Thoracic aorta (tissue), 2 donors: Measurements from ENCODE around the gene SMTN. TPM values are rescaled to one million over a fixed set of nuclear protein-coding genes. Genes with fewer than 3 reads are reported as not detected.

Experiments used
- ATAC-seq: fragments of 150-250 bp; one replicate; pipeline ENCODE4 v1.8.0; 2017; ENCODE audit warnings: low read depth; ENCODE audit not compliant: insufficient number of reproducible peaks, low FRiP score
- DNase-seq: peaks from one replicate; pipeline ENCODE4 v3.0.0-alpha.2; 2020; ENCODE audit warnings: low spot score
- H3K27ac ChIP-seq, 2 donors: fragments of 200-600 bp; sonication (generic); 1 replicate in 1 of 2; 2 replicates in 1 of 2; pipeline ENCODE4 v1.5.1; 2016; ENCODE audit warnings: mild to moderate bottlenecking in 2 of 2, moderate library complexity in 2 of 2
- H3K27me3 ChIP-seq: fragments of 200-600 bp; sonication (generic); replicated peaks from 2 replicates; pipeline ENCODE4 v1.6.0; 2016; ENCODE audit warnings: mild to moderate bottlenecking; ENCODE audit not compliant: insufficient read depth
- H3K36me3 ChIP-seq: fragments of 200-600 bp; sonication (generic); one replicate; pipeline ENCODE4 v1.5.1; 2016
- H3K4me1 ChIP-seq, 2 donors: fragments of 200-600 bp; sonication (generic); 1 replicate in 1 of 2; 2 replicates in 1 of 2; pipeline versions ENCODE4 v1.5.1 to v1.6.0; 2016; ENCODE audit warnings: low read depth in 2 of 2, mild to moderate bottlenecking in 1 of 2; ENCODE audit not compliant: control insufficient read depth in 1 of 2
- H3K4me3 ChIP-seq: fragments of 200-600 bp; sonication (generic); 2 replicates; pipeline ENCODE4 v1.5.1; 2016; ENCODE audit warnings: mild to moderate bottlenecking
- H3K9me3 ChIP-seq: fragments of 200-600 bp; sonication (generic); 2 replicates; pipeline ENCODE4 v1.5.1; 2016
- total RNA-seq, 2 donors: library from RNA; depleted of rRNA; stranded (reverse); fragments of >200 nt; gene quantifications; one replicate each; pipeline versions ENCODE4 v1.1.0 to v1.2.3, GENCODE V29; 2016
- TF ChIP-seq, protein P1 (sequence below): fragments of 200-600 bp; sonication (generic); IDR thresholded peaks from one replicate; pipeline ENCODE4 v1.5.1; 2019; ENCODE audit warnings: antibody characterized with exemption

The SMTN gene
- total RNA-seq, 2 donors from 2014 or later: 632 to 946 TPM

GRCh38 chr22:31148953-31149627, 68.0 kb downstream of the SMTN start:
- H3K27ac ChIP-seq: peak overlapping the region; percentile 65 to 74
- no peaks in the 10 kb centered on the region for H3K9me3 ChIP-seq
- no peak for DNase-seq
- peak; percentile 83 for ATAC-seq
- peaks cover 4 to 20% of the 10 kb centered on the region in 2 donors for H3K4me1 ChIP-seq
- TF ChIP-seq, protein P1, sequence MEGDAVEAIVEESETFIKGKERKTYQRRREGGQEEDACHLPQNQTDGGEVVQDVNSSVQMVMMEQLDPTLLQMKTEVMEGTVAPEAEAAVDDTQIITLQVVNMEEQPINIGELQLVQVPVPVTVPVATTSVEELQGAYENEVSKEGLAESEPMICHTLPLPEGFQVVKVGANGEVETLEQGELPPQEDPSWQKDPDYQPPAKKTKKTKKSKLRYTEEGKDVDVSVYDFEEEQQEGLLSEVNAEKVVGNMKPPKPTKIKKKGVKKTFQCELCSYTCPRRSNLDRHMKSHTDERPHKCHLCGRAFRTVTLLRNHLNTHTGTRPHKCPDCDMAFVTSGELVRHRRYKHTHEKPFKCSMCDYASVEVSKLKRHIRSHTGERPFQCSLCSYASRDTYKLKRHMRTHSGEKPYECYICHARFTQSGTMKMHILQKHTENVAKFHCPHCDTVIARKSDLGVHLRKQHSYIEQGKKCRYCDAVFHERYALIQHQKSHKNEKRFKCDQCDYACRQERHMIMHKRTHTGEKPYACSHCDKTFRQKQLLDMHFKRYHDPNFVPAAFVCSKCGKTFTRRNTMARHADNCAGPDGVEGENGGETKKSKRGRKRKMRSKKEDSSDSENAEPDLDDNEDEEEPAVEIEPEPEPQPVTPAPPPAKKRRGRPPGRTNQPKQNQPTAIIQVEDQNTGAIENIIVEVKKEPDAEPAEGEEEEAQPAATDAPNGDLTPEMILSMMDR: peak; percentile 88
- H3K27me3 ChIP-seq: no peaks in the 10 kb centered on the region
- no peak overlapping the region for H3K4me3 ChIP-seq
- H3K36me3 ChIP-seq: no peaks in the 10 kb centered on the region

DNA sequence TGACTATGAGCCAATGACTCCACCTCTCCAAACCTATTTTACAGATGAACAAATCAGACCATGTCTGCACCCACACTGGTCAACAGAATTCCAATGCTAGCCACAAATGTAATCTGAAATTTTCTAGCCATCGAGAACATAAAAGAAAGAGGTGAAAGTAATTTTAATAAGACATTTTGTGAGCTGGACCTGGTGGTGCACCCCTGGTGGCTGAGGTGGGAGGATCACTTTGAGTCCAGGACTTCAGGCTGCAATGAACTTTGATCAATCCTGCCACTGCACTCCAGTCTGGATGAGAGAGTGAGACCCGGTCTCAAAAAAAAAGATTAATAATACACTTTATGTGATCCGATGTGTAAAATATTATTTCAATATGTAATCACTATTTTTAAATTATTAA, 69.5 kb downstream of the SMTN start:
- Histone ChIP-seq H3K27ac (no peak overlapping the region), H3K4me1 (peaks cover 14 to 33% of the 10 kb centered on the region in 2 donors), H3K36me3 (no peaks in the 10 kb centered on the region), H3K27me3 (no peaks in the 10 kb centered on the region), H3K9me3 (no peaks in the 10 kb centered on the region), H3K4me3 (no peak overlapping the region)
- TF ChIP-seq, protein P1: no peak
- ATAC-seq (no peak), DNase-seq (no peak)

DNA sequence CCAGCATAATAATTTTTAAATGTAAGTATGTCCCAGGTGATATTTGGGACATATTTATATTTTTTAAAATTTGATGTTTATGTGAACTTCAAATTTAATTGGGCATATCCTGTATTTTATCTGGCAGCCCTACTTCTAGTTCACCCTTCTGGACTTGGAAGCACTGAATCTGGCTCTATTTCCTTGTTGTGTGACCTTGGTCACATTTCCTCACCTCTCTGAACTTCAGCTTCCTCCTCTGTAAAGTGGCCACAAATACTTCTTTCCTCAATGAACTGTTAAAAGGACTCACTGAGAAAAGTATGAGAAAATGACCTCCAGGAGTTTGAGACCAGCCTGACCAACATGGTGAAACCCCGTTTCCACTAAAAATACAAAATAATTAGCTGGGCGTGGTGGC, 70.8 kb downstream of the SMTN start:
- no peak for ATAC-seq
- peak overlapping the region in 1 of 2 donors; percentile 97 for H3K27ac ChIP-seq

DNA sequence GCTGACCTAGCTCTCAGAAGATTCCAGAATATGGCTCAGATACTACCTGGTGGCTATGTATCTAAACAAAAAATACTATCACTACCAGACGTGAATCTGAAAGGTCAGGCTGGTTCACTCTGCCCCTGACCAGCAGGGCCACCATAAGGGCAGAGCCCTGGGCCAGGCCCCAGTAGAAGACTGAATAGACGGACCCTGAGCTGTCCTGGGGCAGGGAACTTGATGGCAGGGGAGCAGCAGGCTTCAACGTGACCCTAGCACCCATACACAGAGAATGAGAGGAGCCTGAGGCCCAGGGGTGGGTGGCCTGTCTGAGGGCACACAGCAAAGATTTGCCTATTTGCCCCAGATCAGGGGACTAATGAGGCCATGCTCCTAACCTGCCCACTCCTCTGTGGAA, 72.2 kb downstream of the SMTN start:
- no peaks in the 10 kb centered on the region for H3K9me3 ChIP-seq
- peak overlapping the region; percentile 97 for H3K27ac ChIP-seq
- H3K27me3 ChIP-seq: no peaks in the 10 kb centered on the region
- DNase-seq (no peak), ATAC-seq (no peak)
- H3K36me3 ChIP-seq: no peaks in the 10 kb centered on the region
- H3K4me3 ChIP-seq: no peak overlapping the region
- H3K4me1 ChIP-seq: peaks cover 19 to 40% of the 10 kb centered on the region in 2 donors
- TF ChIP-seq, protein P1: no peak

More for the DNA sequence above, 70.8 kb downstream of the SMTN start:
- TF ChIP-seq, protein P1: no peak
- no peak overlapping the region for H3K4me3 ChIP-seq
- peaks cover 19 to 44% of the 10 kb centered on the region in 2 donors for H3K4me1 ChIP-seq
- H3K27me3 ChIP-seq: no peaks in the 10 kb centered on the region
- no peaks in the 10 kb centered on the region for H3K36me3 ChIP-seq
- DNase-seq: no peak
- H3K9me3 ChIP-seq: no peaks in the 10 kb centered on the region

Other genes with a start within 250 kb of the SMTN start
- gene MORC2, start 112.5 kb upstream of the SMTN start, total RNA-seq: 10 to 100 TPM; 16.7 to 27.5 TPM
- gene TUG1, start 112.1 kb upstream of the SMTN start, total RNA-seq: 100 to 1,000 TPM in 1 of 2 donors, 10 to 100 TPM in 1; 69.0 to 109 TPM
- 1,000 to 10,000 TPM in 1 of 2 donors, 100 to 1,000 TPM in 1; 453 to 1,695 TPM for gene SELENOM, start 26.2 kb downstream of the SMTN start, total RNA-seq
- gene INPP5J, start 41.6 kb downstream of the SMTN start, total RNA-seq: 1 to 10 TPM; 2.3 to 4.1 TPM
- not detected for gene PLA2G3, start 59.2 kb downstream of the SMTN start, total RNA-seq
- 10 to 100 TPM; 31.3 to 40.2 TPM for gene RNF185, start 78.9 kb downstream of the SMTN start, total RNA-seq
- 10 to 100 TPM; 38.4 to 76.8 TPM for gene LIMK2, start 131.0 kb downstream of the SMTN start, total RNA-seq
- 10 to 100 TPM; 56.3 to 57.9 TPM for gene PIK3IP1, start 211.2 kb downstream of the SMTN start, total RNA-seq